Fibroblast of lung (primary cell): ENCODE results near the gene ICE2. TPM values are rescaled to one million over a fixed set of nuclear protein-coding genes. Genes with fewer than 3 reads are reported as not detected.

ENCODE experiments used
- DNase-seq, 2 donors: peaks; one replicate each; pipeline versions ENCODE4 v3.0.0 to v3.0.0-alpha.2; 2010; ENCODE audit warnings: low read depth in 2 of 2
- H2AFZ ChIP-seq: 2 replicates; pipeline ENCODE4 v1.5.1; 2012; ENCODE audit warnings: low read length, control low read depth, inconsistent platforms
- H3K27ac ChIP-seq: 2 replicates; pipeline ENCODE4 v1.5.1; 2011; ENCODE audit warnings: low read length, control low read depth; ENCODE audit not compliant: insufficient read depth
- H3K27me3 ChIP-seq: 2 replicates; pipeline ENCODE4 v1.5.1; 2011; ENCODE audit warnings: mild to moderate bottlenecking, low read length; ENCODE audit not compliant: control insufficient read depth, insufficient read depth
- H3K36me3 ChIP-seq: 2 replicates; pipeline ENCODE4 v1.5.1; 2011; ENCODE audit warnings: low read length; ENCODE audit not compliant: control insufficient read depth, insufficient read depth
- H3K4me1 ChIP-seq: 2 replicates; pipeline ENCODE4 v1.5.1; 2011; ENCODE audit warnings: low read length; ENCODE audit not compliant: control insufficient read depth, insufficient read depth; ENCODE audit errors: extremely low read depth
- H3K4me2 ChIP-seq: 2 replicates; pipeline ENCODE4 v1.5.1; 2011; ENCODE audit warnings: low read length, control low read depth; ENCODE audit not compliant: insufficient read depth; ENCODE audit errors: extremely low read depth
- H3K4me3 ChIP-seq, 4 experiments: fragments of 200-600 bp in 1 of 4; sonication (generic) in 1 of 4; replicated peaks in 1 of 4; 2 replicates each; pipeline ENCODE4 v1.5.1; 2011 to 2016; ENCODE audit warnings: low read length in 4 of 4, low read depth in 3 of 4, mild to moderate bottlenecking in 3 of 4, control low read depth in 2 of 4, inconsistent platforms in 1 of 4, mixed read lengths in 1 of 4; ENCODE audit not compliant: insufficient read depth in 1 of 4; ENCODE audit errors: control extremely low read depth in 1 of 4
- H3K79me2 ChIP-seq: 2 replicates; pipeline ENCODE4 v1.5.1; 2012; ENCODE audit warnings: mild to moderate bottlenecking, low read length, inconsistent platforms; ENCODE audit not compliant: control insufficient read depth, insufficient read depth
- H3K9ac ChIP-seq: 2 replicates; pipeline ENCODE4 v1.5.1; 2011; ENCODE audit warnings: mild to moderate bottlenecking, low read length, control low read depth; ENCODE audit not compliant: insufficient read depth
- H3K9me3 ChIP-seq: 2 replicates; pipeline ENCODE4 v1.5.1; 2012; ENCODE audit warnings: low read depth, low read length; ENCODE audit not compliant: control insufficient read depth, insufficient read depth
- H4K20me1 ChIP-seq: 2 replicates; pipeline ENCODE4 v1.5.1; 2011; ENCODE audit warnings: low read length; ENCODE audit not compliant: control insufficient read depth, insufficient read depth; ENCODE audit errors: extremely low read depth
- CTCF ChIP-seq, 2 donors: IDR thresholded peaks in 1 of 2; conservative IDR thresholded peaks in 1 of 2; 1 replicate in 1 of 2; 2 replicates in 1 of 2; pipeline ENCODE4 v1.5.1; 2011 to 2012; ENCODE audit warnings: low read length in 2 of 2, control low read depth in 1 of 2, inconsistent platforms in 1 of 2, low read depth in 1 of 2, mild to moderate bottlenecking in 1 of 2
- EZH2 ChIP-seq: IDR thresholded peaks from 2 replicates; pipeline ENCODE4 v1.5.1; 2012; ENCODE audit warnings: low read length, control low read depth, mild to moderate bottlenecking; ENCODE audit errors: missing control alignments
- polyA plus RNA-seq, 2 donors: library from polyadenylated mRNA; depleted of rRNA in 1 of 2; stranded (reverse) in 1 of 2; unstranded in 1 of 2; fragments of >200 nt; gene quantifications; 2 replicates each; pipeline ENCODE4 v1.2.1, GENCODE V29; 2011 to 2012; ENCODE audit warnings: missing spikeins in 1 of 2
- total RNA-seq: library from RNA; depleted of rRNA; stranded (reverse); fragments of >200 nt; gene quantifications from 2 replicates; pipeline ENCODE4 v1.2.1, GENCODE V29; 2014

The ICE2 gene
- total and polyA plus RNA-seq, 2 donors (not counting 1 experiment from before 2014, with no cell fraction given) = 22.3 to 38.6 TPM

- H3K4me2 ChIP-seq = peak overlapping the region; percentile 62
- no peaks in the 10 kb centered on the region for H3K27me3 ChIP-seq
- no peak overlapping the region for H2AFZ ChIP-seq
- H3K36me3 ChIP-seq = no peaks in the 10 kb centered on the region
- no peaks in the 10 kb centered on the region for H3K79me2 ChIP-seq
- H3K27ac ChIP-seq = peak overlapping the region; percentile 71
- peak; percentile 84 to 88 for DNase-seq
- H3K4me3 ChIP-seq = no peak overlapping the region
- H3K4me1 ChIP-seq = peaks cover 21% of the 10 kb centered on the region
- no peak overlapping the region for H3K9ac ChIP-seq
- TF ChIP-seq CTCF (conservative IDR thresholded peaks at IDR 0.05 in 1 of 2, IDR thresholded peaks at IDR 0.05 in 1 of 2; ENCODE audit: low read depth in 1 of 2, low read length in 2 of 2) (no peak), EZH2 (no peak)
- no peaks in the 10 kb centered on the region for H3K9me3 ChIP-seq
- no peaks in the 10 kb centered on the region for H4K20me1 ChIP-seq
These were observed 70.4 kb downstream of the ICE2 start for GRCh38 chr15:60408463-60408981.

GRCh38 chr15:60407415-60407805, 71.5 kb downstream of the ICE2 start:
- Histone ChIP-seq H3K9ac (no peak overlapping the region), H3K36me3 (no peaks in the 10 kb centered on the region), H3K4me3 (peak overlapping the region in 2 of 4 experiments; percentile 7 to 14), H3K4me1 (peaks cover 23% of the 10 kb centered on the region), H3K27ac (peak overlapping the region; percentile 71), H2AFZ (no peak overlapping the region), H3K4me2 (peak overlapping the region; percentile 75), H3K9me3 (no peaks in the 10 kb centered on the region), H4K20me1 (no peaks in the 10 kb centered on the region), H3K79me2 (no peaks in the 10 kb centered on the region), H3K27me3 (no peaks in the 10 kb centered on the region)
- no peak for TF ChIP-seq CTCF (conservative IDR thresholded peaks at IDR 0.05 in 1 of 2, IDR thresholded peaks at IDR 0.05 in 1 of 2; ENCODE audit: low read depth in 1 of 2, low read length in 2 of 2)
- no peak for TF ChIP-seq EZH2
- peak; percentile 72 to 94 for DNase-seq

GRCh38 chr15:60406513-60407414, 72.2 kb downstream of the ICE2 start:
- no peak overlapping the region for H3K4me3 ChIP-seq
- peaks cover 26% of the 10 kb centered on the region for H3K4me1 ChIP-seq
- peak overlapping the region; percentile 75 for H3K4me2 ChIP-seq
- H2AFZ ChIP-seq = no peak overlapping the region
- no peaks in the 10 kb centered on the region for H3K27me3 ChIP-seq
- no peaks in the 10 kb centered on the region for H3K9me3 ChIP-seq
- no peaks in the 10 kb centered on the region for H4K20me1 ChIP-seq
- no peaks in the 10 kb centered on the region for H3K36me3 ChIP-seq
- H3K79me2 ChIP-seq = no peaks in the 10 kb centered on the region
- no peak for DNase-seq
- TF ChIP-seq EZH2 (no peak), CTCF (conservative IDR thresholded peaks at IDR 0.05 in 1 of 2, IDR thresholded peaks at IDR 0.05 in 1 of 2; ENCODE audit: low read depth in 1 of 2, low read length in 2 of 2) (no peak)
- H3K27ac ChIP-seq = peak overlapping the region; percentile 57
- no peak overlapping the region for H3K9ac ChIP-seq
